ENCODE measurements around the gene EPHX1.
A peak's percentile ranks its signal among the peaks of the same experiment; 100 is the strongest.

Gene EPHX1

DNA sequence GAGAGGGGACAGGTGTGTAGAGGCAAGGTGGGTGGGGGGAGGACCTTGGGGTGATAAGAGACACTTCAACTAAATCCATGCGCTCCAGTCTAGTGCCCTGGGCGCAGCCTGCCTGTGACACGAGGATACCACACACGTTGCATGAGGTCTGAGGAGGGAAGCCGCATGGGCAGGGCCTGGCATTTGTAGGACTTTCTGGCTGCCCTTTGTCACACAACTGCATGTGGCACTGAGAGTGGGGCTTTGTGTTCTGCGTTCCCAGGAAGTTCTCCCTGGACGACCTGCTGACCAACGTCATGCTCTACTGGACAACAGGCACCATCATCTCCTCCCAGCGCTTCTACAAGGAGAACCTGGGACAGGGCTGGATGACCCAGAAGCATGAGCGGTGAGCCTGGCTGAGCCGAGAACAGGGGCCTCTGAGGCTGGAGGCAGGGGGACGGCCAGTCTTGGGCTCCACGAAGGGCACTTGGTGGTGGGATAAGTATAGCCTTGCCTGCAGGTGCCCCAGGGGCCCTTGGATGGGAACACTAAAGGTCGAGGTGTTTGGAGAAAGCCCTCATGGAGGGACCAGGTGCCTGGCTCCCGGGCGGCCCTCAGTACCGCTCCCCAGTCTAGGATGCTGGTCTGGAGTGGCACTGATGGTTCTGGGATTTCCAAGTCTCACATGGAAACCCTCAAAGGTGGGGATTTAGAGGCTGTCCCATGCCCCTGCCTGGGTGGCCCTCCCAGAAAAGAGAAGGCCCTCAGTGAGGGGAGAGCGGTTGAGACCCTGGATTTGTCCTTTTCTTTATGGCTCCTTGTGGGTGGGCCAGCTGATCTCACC is 34.5 kb downstream of the EPHX1 start:
- DNase-seq = no peak

- DNase-seq = no peak
Observed at GRCh38 chr1:225845097-225845496, 35.2 kb downstream of the EPHX1 start.

GRCh38 chr1:225845571-225846259 is 35.8 kb downstream of the EPHX1 start:
- peak; percentile 85 for DNase-seq

DNA sequence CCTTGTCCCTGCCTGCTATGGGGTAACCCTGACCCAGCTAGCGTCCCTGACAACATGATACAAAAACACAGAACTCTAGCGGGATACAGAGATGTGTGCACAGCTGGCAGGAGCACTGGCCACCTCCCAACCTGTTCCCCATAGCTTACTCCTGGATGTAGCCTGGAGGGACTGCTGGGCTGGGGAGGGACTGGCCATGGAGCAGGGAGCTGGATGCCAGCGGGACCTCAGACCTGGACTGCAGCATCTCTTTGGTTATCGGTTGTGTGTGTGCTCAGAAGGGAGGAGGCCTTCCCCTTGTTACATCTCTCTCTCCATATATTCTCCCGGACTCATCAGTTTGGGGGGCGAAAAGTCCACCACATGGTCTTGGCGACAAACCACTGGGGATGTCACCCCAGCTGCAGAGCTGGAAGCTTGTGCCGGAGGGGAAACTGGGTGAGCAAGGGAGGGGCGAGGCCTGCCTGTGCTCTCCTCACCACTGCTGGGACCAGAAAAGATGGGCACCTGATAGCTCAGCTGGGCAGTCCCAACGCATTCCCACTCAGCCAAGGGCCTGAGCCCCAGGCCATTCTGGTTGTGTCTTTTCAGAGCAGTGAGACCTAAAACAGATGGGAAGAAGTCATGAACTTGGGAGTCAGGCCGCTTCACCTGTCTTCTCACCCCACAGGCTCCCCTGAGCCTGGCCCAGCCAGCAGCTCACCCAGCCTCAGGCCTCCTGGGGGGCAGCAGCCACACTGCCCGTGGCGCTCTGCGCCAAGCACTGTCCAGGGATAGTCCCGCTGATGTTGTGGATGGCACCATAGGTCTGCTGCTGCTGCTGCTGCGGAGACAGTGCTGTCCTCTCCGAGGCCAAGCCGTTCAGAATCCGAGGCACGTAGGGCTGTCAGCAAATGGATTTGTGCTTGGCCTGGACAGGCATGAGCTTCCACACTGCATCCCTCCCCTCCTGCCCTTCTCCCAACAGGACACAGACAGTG is 36.7 kb downstream of the EPHX1 start:
- DNase-seq = no peak

DNA sequence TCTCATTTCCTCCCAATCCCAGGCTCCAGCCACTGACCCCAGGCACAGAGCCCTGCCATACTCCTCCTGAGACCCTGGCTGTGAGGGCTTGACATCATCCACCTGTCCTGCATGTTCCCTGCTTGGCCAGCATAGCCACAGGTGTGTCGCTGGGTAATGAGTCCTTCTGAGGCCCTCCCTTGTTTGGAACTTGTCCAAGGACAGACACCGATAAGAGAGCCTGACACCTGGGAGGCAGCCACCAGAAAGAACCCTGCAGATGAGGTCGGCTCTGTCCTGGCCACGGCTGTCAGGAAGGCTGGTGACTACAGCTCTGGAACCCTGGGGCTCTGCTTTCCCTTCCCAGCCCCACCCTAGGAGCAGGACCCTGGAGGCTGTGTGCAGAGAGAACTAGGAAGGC is 37.7 kb downstream of the EPHX1 start:
- DNase-seq = no peak

- DNase-seq = peak; percentile 49
Observed at GRCh38 chr1:225848030-225848955, 38.4 kb downstream of the EPHX1 start.

- no peak for DNase-seq
Observed at GRCh38 chr1:225849925-225850324, 40.0 kb downstream of the EPHX1 start.

- no peak for DNase-seq
Observed at GRCh38 chr1:225850370-225850769, 40.4 kb downstream of the EPHX1 start.

DNA sequence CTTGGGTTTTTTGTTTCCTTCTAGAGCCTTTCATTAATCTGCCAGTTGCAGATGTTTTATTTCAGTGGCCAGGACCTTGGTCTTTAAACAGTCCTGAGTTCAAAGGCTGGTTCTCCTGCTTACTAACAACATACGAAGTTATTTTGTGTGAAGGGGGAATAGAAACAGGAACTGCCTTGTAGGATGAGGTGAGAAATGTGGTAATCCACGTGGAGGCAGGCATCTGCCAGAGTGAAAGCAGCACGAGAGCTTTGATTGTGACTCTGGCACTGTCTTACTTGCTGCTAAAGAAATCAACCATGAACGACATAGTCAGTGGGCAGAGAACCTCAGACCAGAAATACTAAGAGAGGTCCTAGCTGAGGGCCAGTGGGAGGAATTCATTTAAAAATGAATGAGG is 41.9 kb downstream of the EPHX1 start:
- DNase-seq = no peak

- no peak for DNase-seq
Observed at GRCh38 chr1:225852413-225853124, 42.6 kb downstream of the EPHX1 start.

DNA sequence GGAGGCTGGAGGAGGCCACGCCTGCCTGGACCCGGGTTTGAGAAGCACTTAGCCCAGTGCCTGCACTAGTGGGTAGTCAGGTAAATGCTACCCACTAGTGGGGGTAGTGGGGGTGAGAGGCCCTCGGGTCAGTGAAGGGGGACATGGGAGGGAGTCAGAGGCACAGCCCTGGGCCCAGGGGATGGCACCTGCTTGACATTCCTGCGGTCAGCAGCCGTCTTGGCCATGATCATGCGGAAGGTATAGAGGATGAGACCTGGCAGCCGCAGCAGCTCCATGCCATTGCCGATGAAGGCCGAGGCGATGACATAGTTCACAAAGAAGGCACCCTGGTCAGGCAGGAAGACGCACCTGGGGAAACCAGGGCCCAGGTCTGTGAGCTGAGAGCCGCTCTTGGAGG is 43.5 kb downstream of the EPHX1 start:
- DNase-seq = no peak

DNA sequence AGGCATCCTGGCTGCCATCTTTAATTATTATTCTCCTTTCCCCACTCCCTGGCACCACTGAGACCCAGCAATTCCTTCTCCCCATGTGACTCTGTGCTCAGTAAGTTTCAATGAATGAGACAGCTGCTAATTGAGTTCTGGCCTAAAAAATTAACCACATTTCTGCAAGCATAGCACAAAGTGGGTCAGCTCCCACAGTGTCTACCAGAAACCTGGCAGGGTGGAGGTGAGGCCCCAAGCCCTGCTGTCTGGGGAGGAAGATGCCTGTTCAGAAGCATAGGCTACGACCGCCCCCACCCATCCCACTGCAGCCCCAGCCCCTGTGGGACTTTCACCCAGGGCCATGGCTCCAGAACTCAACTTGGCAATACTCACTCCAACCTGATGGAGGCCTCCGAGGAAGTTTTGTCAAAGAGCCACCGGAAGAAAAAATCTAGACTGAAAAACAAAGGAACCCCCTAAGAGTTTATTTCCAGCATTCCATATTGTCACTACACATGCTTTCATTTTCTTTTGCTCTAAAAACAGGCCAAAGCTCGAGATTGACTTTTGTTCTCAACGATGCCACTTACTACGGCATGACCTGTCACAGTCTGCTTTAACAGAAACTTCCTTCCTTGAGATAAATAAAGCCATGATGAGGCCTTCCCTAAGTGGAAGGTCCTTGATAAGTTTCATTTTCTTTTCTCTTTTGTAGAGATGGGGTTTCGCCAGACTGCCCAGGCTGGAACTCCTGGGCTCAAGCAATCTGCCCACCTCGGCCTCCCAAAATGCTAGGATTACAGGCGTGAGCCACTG is 45.8 kb downstream of the EPHX1 start:
- DNase-seq = no peak

GRCh38 chr1:225857256-225857655 is 47.3 kb downstream of the EPHX1 start:
- no peak for DNase-seq

GRCh38 chr1:225859151-225859550 is 49.2 kb downstream of the EPHX1 start:
- DNase-seq = no peak

DNA sequence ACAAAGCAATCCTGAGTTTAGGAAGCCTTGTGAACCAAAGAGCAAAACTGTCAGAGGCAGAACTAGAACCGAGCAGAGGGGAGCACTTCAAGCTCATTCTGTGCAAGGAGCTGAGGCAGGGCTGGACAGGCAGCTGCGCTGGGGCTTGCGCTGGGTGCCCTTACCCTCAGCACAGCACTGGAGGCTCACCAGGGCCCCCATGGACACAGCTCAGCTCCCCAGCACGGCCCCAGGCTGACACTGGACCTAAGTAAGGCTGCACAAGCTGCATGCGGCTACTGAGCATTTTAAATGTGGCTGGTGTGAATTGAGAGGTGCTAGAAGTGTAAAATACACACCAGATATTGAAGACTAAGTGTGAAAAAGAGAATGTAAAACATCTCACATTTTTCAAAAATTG is 50.2 kb downstream of the EPHX1 start:
- DNase-seq = no peak

DNA sequence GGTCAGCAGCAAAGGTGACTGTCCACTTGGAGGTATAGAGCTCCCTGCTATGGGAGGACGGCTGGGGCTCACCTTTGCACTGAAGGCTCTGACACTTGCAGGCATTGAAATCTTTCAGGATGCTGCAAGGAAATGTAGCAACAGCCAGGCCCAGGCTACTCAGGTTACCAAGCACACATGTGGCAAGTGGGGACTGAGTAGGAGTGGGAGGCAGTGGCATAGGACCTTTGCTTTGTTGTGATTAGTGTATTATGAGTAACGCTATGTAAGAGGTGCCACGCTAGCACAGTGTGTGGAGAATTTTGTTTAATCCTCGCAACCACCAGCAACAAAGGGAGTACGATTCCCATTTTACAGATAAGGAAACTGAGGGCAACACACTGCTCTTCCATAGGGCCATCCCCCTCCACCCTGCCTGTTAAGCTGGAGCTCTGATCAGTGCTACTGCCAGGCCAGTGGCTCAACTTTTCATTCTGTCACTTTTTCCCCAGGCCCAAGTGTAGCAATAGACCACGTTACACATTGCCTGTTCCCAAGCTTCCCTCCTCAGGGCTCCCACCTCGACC is 51.0 kb downstream of the EPHX1 start:
- no peak for DNase-seq

- no peak for DNase-seq
Observed at GRCh38 chr1:225861834-225862580, 52.1 kb downstream of the EPHX1 start.

DNA sequence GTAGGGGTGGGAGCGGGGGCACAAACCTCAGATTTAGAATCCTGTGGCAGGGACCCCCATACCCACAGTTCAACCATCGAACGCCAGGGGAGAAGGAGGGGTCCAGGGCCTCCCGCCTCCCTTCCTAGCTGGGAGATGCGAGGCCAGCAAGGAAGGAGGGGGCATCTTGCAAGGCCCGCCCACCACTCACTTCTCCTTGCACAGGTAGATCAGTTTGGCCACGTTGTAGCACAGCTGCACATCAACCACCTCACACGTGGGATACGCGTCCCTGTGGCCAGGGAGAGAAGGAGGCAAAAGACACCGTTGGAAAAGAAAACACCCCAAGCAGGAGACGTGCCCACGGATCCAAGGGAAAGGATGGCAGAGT is 52.6 kb downstream of the EPHX1 start:
- no peak for DNase-seq

- no peak for DNase-seq
Observed at GRCh38 chr1:225863167-225863566, 53.2 kb downstream of the EPHX1 start.

All from right hindlimb (tissue), 1 donor.